ENCODE measurements around the gene GGT6. TPM values are rescaled to one million over a fixed set of nuclear protein-coding genes. Genes with fewer than 3 reads are reported as not detected.

GGT6 gene
- total RNA-seq, 3 donors from 2014 or later = 12.8 to 33.8 TPM; not detected in 1

GRCh38 chr17:4514779-4515178, 45.6 kb downstream of the GGT6 start:
- Histone ChIP-seq H3K36me3 (no peaks in the 10 kb centered on the region), H3K4me3 (no peak overlapping the region), H3K4me1 (peaks cover 0 to 26% of the 10 kb centered on the region in 2 donors), H3K27me3 (no peaks in the 10 kb centered on the region), H3K27ac (peak overlapping the region; percentile 89 to 93), H3K9me3 (no peaks in the 10 kb centered on the region)
- TF ChIP-seq POLR2A (IDR thresholded peaks at IDR 0.05) (no peak), CTCF (IDR thresholded peaks at IDR 0.05) (no peak), POLR2AphosphoS5 (IDR thresholded peaks at IDR 0.05) (no peak)
- intact Hi-C loops (cut with DNase I; ENCODE audit: low total_unique reads) = no loop called here
- DNase-seq (ENCODE audit: low spot score in 2 of 2) = no peak

GRCh38 chr17:4514206-4514605, 46.2 kb downstream of the GGT6 start:
- peak; percentile 73 to 85 for DNase-seq (ENCODE audit: low spot score in 2 of 2)
- H3K27me3 ChIP-seq = no peaks in the 10 kb centered on the region
- intact Hi-C loops (cut with DNase I; ENCODE audit: low total_unique reads) = no loop called here
- no peak overlapping the region for H3K4me3 ChIP-seq
- TF ChIP-seq POLR2AphosphoS5 (IDR thresholded peaks at IDR 0.05) (peak in 1 of 3 donors; percentile 51), POLR2A (IDR thresholded peaks at IDR 0.05) (no peak), CTCF (IDR thresholded peaks at IDR 0.05) (no peak)
- peak overlapping the region; percentile 89 to 93 for H3K27ac ChIP-seq
- no peaks in the 10 kb centered on the region for H3K9me3 ChIP-seq
- no peaks in the 10 kb centered on the region for H3K36me3 ChIP-seq
- H3K4me1 ChIP-seq = peaks cover 0 to 28% of the 10 kb centered on the region in 2 donors

- TF ChIP-seq POLR2A (IDR thresholded peaks at IDR 0.05) (no peak), CTCF (IDR thresholded peaks at IDR 0.05) (peak in 1 of 3 donors; percentile 17)
- DNase-seq (ENCODE audit: low spot score in 2 of 2) = no peak
- no peaks in the 10 kb centered on the region for H3K9me3 ChIP-seq
- no peaks in the 10 kb centered on the region for H3K27me3 ChIP-seq
- intact Hi-C loops (cut with DNase I; ENCODE audit: low total_unique reads) = no loop called here
- H3K4me1 ChIP-seq = peaks cover 0 to 35% of the 10 kb centered on the region in 2 donors
- no peak overlapping the region for H3K4me3 ChIP-seq
- H3K36me3 ChIP-seq = no peaks in the 10 kb centered on the region
- peak overlapping the region; percentile 89 to 93 for H3K27ac ChIP-seq
These were observed 47.0 kb downstream of the GGT6 start for GRCh38 chr17:4513113-4514032.

- H3K4me3 ChIP-seq = no peak overlapping the region
- no peaks in the 10 kb centered on the region for H3K36me3 ChIP-seq
- H3K27me3 ChIP-seq = no peaks in the 10 kb centered on the region
- H3K4me1 ChIP-seq = peaks cover 0 to 35% of the 10 kb centered on the region in 2 donors
- intact Hi-C loops (cut with DNase I; ENCODE audit: low total_unique reads) = no loop called here
- no peaks in the 10 kb centered on the region for H3K9me3 ChIP-seq
- TF ChIP-seq CTCF (IDR thresholded peaks at IDR 0.05) (no peak), POLR2A (IDR thresholded peaks at IDR 0.05) (no peak), POLR2AphosphoS5 (IDR thresholded peaks at IDR 0.05) (no peak)
- peak overlapping the region; percentile 89 to 93 for H3K27ac ChIP-seq
- no peak for DNase-seq (ENCODE audit: low spot score in 2 of 2)
These were observed 47.9 kb downstream of the GGT6 start for GRCh38 chr17:4512156-4513112.
